ENCODE results near the gene TWNK.

GRCh38 chr10:100967332-100967731 is 20.0 kb upstream of the TWNK start:
- TF ChIP-seq CTCF (IDR thresholded peaks at IDR 0.05; ENCODE audit: extremely low read depth in 1 of 2, insufficient read depth in 1 of 2, low read depth in 1 of 2, low read length in 2 of 2) (no peak), POLR2A (IDR thresholded peaks at IDR 0.05; ENCODE audit: low read depth, low read length) (no peak), JUN (IDR thresholded peaks at IDR 0.05; ENCODE audit: borderline replicate concordance, insufficient read depth, insufficient read length, low read depth) (no peak), POLR2AphosphoS5 (IDR thresholded peaks at IDR 0.05; ENCODE audit: insufficient read depth, low read depth, low read length) (no peak), MAX (IDR thresholded peaks at IDR 0.05; ENCODE audit: insufficient read depth, insufficient read length) (no peak)
